Uterus (tissue), 4 donors: ENCODE measurements around the gene PBX2. TPM values are rescaled to one million over a fixed set of nuclear protein-coding genes. Genes with fewer than 3 reads are reported as not detected.
"Not testable (repeated sequence)": the region's sequence is repeated elsewhere in the genome, so short reads cannot be mapped to it uniquely, and the experiment has no call there.

Experiments
- DNase-seq, 2 donors: peaks; one replicate each; pipeline ENCODE4 v3.0.0-alpha.2; 2019 to 2020
- H3K27ac ChIP-seq, 2 donors: fragments of 200-600 bp; sonication (generic); 1 replicate in 1 of 2; 2 replicates in 1 of 2; pipeline ENCODE4 v1.5.1; 2016 to 2018
- H3K27me3 ChIP-seq, 2 donors: fragments of 200-600 bp; sonication (generic); one replicate each; pipeline ENCODE4 v1.5.1; 2018 to 2019; ENCODE audit warnings: control low read depth in 1 of 2
- H3K36me3 ChIP-seq, 2 donors: fragments of 200-600 bp; sonication (generic); one replicate each; pipeline ENCODE4 v1.5.1; 2019; ENCODE audit warnings: control low read depth in 1 of 2
- H3K4me1 ChIP-seq, 2 donors: fragments of 200-600 bp; sonication (generic); one replicate each; pipeline ENCODE4 v1.5.1; 2018 to 2019; ENCODE audit warnings: control low read depth in 1 of 2
- H3K4me3 ChIP-seq, 2 donors: fragments of 200-600 bp; sonication (generic); 1 replicate in 1 of 2; 2 replicates in 1 of 2; pipeline ENCODE4 v1.5.1; 2018 to 2019; ENCODE audit warnings: mild to moderate bottlenecking in 1 of 2
- H3K9me3 ChIP-seq, 2 donors: fragments of 200-600 bp; sonication (generic); one replicate each; pipeline ENCODE4 v1.5.1; 2019; ENCODE audit warnings: control low read depth in 1 of 2
- POLR2A ChIP-seq, 2 donors: fragments of 450-650 bp; IDR thresholded peaks; one replicate each; pipeline ENCODE4 v1.6.1; 2016; ENCODE audit warnings: antibody characterized with exemption in 2 of 2, mild to moderate bottlenecking in 1 of 2, moderate library complexity in 1 of 2
- intact Hi-C: fragments of 100-400 bp; cut with DNase I; formaldehyde crosslinking; loops from one replicate; pipeline ENCODE4 v1.15.1; 2023; ENCODE audit warnings: low total_unique reads
- microRNA-seq: library from miRNA; unstranded; fragments of <30 nt; microRNA quantifications from one replicate; pipeline ENCODE4, GENCODE V29; 2016; ENCODE audit warnings: borderline microRNAs expressed, borderline replicate concordance
- small RNA-seq: library from RNA; depleted of rRNA; stranded (forward); fragments of <200 nt; gene quantifications from one replicate; pipeline ENCODE3, GENCODE V24; 2016
- total RNA-seq, 4 donors: library from RNA; depleted of rRNA in 3 of 4; stranded (reverse); fragments of >200 nt in 3 of 4; gene quantifications; one replicate each; pipeline versions ENCODE4 v1.1.0 to v1.2.4, GENCODE V29; 2014 to 2023
- TF ChIP-seq, protein P1 (sequence below), 4 experiments: fragments of 200-600 bp in 2 of 4; fragments of 450-650 bp in 2 of 4; sonication (generic) in 2 of 4; IDR thresholded peaks; one replicate each; pipeline ENCODE4 v1.5.1; 2016 to 2019; ENCODE audit warnings: antibody characterized with exemption in 4 of 4, mild to moderate bottlenecking in 2 of 4, moderate library complexity in 1 of 4
- donor health status: DM: yes; HTN: yes; CAD: no.

PBX2 gene
- total RNA-seq, 4 donors from 2014 or later = 35.1 to 150 (median 57.7) TPM

DNA sequence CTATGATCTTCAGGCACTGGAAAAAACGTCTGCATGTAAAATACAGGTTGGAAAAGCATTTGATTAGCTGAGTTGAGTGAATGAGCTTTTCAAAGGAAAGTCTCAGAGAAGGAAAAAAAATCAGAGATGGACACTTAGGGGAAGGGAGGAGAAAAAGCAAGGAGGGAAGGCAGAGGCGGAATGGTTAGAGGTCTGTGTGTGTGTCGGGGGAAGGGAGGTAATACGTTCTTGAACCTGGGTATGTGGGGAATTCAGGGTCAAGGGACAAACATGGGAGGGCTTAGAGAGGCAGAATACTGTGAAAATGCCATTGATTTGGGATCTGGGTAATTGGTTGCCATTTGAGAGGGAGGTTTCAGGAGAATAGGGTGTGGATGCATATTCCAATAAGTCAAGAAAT is 43.3 kb downstream of the PBX2 start:
- Histone ChIP-seq H3K9me3 (no peaks in the 10 kb centered on the region), H3K36me3 (no peaks in the 10 kb centered on the region), H3K27ac (no peak overlapping the region), H3K27me3 (no peaks in the 10 kb centered on the region), H3K4me3 (no peak overlapping the region), H3K4me1 (no peaks in the 10 kb centered on the region)
- intact Hi-C loops = no loop called here
- TF ChIP-seq, protein P1, sequence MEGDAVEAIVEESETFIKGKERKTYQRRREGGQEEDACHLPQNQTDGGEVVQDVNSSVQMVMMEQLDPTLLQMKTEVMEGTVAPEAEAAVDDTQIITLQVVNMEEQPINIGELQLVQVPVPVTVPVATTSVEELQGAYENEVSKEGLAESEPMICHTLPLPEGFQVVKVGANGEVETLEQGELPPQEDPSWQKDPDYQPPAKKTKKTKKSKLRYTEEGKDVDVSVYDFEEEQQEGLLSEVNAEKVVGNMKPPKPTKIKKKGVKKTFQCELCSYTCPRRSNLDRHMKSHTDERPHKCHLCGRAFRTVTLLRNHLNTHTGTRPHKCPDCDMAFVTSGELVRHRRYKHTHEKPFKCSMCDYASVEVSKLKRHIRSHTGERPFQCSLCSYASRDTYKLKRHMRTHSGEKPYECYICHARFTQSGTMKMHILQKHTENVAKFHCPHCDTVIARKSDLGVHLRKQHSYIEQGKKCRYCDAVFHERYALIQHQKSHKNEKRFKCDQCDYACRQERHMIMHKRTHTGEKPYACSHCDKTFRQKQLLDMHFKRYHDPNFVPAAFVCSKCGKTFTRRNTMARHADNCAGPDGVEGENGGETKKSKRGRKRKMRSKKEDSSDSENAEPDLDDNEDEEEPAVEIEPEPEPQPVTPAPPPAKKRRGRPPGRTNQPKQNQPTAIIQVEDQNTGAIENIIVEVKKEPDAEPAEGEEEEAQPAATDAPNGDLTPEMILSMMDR (IDR thresholded peaks at IDR 0.05) = no peak
- TF ChIP-seq POLR2A (IDR thresholded peaks at IDR 0.05) = no peak
- DNase-seq = no peak

DNA sequence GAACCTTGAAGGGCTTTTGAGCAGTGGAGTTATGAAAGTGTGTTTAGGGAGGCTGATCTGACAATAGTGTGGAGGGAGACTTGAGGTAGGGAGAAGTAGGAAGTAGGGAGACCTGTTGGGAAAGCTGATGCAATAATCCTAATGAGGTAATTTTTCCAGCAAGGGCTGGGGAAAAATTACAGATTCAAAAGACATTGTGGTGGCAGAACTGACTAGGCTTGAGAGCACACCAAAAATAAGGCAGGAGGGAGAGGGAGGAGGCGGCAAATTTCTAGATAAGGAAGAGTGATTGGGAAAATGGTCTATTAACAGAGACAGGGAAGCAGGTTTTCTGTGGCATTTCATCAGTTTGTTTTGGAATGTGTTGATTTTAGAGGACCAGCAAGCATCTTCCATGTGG is 43.7 kb downstream of the PBX2 start:
- intact Hi-C loops = no loop called here
- Histone ChIP-seq H3K4me3 (no peak overlapping the region), H3K27ac (no peak overlapping the region), H3K4me1 (no peaks in the 10 kb centered on the region), H3K36me3 (no peaks in the 10 kb centered on the region), H3K9me3 (no peaks in the 10 kb centered on the region), H3K27me3 (no peaks in the 10 kb centered on the region)
- no peak for TF ChIP-seq POLR2A (IDR thresholded peaks at IDR 0.05)
- TF ChIP-seq, protein P1 (IDR thresholded peaks at IDR 0.05) = no peak
- no peak for DNase-seq

DNA sequence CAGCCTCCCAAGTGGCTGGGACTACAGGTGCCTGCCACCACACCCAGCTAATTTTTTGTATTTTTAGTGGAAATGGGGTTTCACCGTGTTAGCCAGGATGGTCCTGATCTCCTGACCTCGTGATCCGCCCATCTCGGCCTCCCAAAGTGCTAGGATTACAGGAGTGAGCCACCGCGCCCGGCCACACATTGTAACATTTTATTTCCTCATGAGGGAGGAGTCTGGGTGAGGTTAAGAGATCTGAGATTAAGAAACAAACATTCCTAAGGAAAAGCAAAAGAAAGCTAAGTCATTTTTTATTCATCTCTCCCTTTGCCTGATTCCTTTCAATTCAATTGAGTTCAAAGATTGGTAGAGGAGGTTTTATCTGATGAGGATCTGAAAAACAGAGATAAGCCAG is 45.8 kb downstream of the PBX2 start:
- DNase-seq, intact Hi-C loops, H3K9me3 ChIP-seq: not testable (repeated sequence)

DNA sequence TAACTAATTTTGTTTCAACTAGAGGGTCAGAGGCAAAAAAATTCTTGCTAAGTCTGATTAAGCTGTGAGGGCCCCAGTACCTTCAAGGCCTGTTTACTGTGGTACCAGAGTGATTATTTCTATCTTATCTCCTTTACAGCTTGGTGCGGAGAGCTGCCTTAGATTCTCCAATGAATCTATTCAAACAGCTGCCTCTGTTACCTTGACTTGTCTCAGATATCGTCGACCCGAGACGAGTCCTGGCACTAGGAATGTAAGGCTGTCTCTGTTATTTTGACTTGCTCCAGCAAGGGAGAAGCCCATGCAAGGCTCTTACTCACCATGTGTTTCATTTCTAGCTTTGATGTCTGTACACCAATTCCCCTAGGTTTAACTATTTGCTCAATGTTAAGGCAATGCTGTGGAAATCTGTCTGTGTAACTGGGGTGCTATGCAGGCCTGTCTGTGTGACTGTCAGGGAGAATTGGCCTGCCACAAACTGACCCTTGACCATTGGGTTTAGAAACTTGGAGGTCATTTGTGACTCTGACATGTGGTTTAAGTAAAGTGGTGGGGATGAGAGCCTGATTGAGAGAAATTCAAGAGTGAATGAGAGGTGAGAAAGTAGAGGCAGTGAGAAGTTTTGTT is 49.5 kb downstream of the PBX2 start:
- no peak overlapping the region for H3K27ac ChIP-seq
- TF ChIP-seq, protein P1 (IDR thresholded peaks at IDR 0.05) = no peak
- no peak for TF ChIP-seq POLR2A (IDR thresholded peaks at IDR 0.05)
- intact Hi-C loops = no loop called here
- no peaks in the 10 kb centered on the region for H3K27me3 ChIP-seq
- H3K4me1 ChIP-seq = no peaks in the 10 kb centered on the region
- no peak for DNase-seq
- no peaks in the 10 kb centered on the region for H3K9me3 ChIP-seq
- H3K36me3 ChIP-seq = no peaks in the 10 kb centered on the region
- H3K4me3 ChIP-seq = no peak overlapping the region

More for the DNA sequence above, 45.8 kb downstream of the PBX2 start:
- H3K27me3 ChIP-seq, H3K4me3 ChIP-seq, H3K27ac ChIP-seq, H3K36me3 ChIP-seq, H3K4me1 ChIP-seq: not testable (repeated sequence)

DNA sequence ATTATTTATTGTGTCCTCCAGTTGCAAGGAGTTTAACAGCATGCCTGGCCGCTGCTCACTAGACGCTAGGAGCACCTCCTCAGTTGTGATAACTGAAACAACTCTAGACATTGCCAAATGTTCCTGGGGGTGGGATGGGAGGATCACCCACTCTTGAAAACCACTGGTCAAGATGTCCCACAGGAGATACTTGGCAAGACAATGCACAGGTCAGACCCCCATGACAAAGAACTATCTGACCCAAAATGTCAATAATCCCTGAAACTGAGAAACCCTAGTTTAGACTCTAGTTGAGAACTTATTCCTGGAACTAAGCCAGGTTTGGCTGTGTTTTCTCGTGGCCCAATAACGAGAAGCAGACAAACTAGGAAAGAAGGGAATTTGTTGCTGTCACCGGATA is 50.4 kb downstream of the PBX2 start:
- Histone ChIP-seq H3K27ac (no peak overlapping the region), H3K36me3 (no peaks in the 10 kb centered on the region), H3K4me1 (no peaks in the 10 kb centered on the region), H3K27me3 (no peaks in the 10 kb centered on the region), H3K4me3 (no peak overlapping the region), H3K9me3 (no peaks in the 10 kb centered on the region)
- intact Hi-C loops = no loop called here
- DNase-seq = no peak
- TF ChIP-seq POLR2A (IDR thresholded peaks at IDR 0.05) = no peak
- TF ChIP-seq, protein P1 (IDR thresholded peaks at IDR 0.05) = no peak

DNA sequence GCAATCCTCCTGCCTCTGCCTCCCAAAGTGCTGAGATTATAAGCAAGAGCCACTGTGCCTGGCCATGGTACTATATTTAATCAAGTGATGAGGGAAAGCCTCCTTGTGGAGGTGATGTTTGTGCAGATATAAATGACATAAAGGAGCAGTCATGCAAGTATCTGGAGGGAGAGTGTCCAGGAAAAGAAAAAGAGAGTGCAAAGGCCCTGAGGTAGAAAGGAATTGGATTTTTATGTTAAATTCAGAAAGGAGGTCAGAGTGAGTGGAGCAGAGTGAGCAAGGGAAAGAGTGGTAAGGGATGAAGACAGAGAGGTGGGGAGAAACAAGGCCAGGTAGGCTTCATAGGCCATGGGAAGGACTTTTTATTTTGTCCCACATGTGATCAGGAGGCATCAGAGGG is 52.5 kb downstream of the PBX2 start:
- intact Hi-C loops = no loop called here
- no peak for DNase-seq
- Histone ChIP-seq H3K27ac (no peak overlapping the region), H3K27me3 (no peaks in the 10 kb centered on the region), H3K9me3 (no peaks in the 10 kb centered on the region), H3K4me1 (no peaks in the 10 kb centered on the region), H3K36me3 (no peaks in the 10 kb centered on the region), H3K4me3 (no peak overlapping the region)
- no peak for TF ChIP-seq POLR2A (IDR thresholded peaks at IDR 0.05)

Small RNA genes lying within 50 kb of the gene (microRNA-seq; reads per million reads assigned to microRNA genes)
- gene MIR6721 = not detected
- not detected for gene MIR6833

Small RNA genes lying within 50 kb of the gene (small RNA-seq; reads per million reads assigned to genes)
- not detected for gene AL662884.1
- gene MIR6833 = not detected

Other genes with a start within 250 kb of the PBX2 start
- gene CFB, start 244.1 kb downstream of the PBX2 start, total RNA-seq = 10 to 100 TPM in 2 of 4 donors, 1 to 10 TPM in 1, not detected in 1; 6.2 to 32.6 (median 31.5) TPM
- gene NELFE, start 231.2 kb downstream of the PBX2 start, total RNA-seq = 10 to 100 TPM; 30.3 to 73.0 (median 51.4) TPM
- gene SKIC2, start 231.0 kb downstream of the PBX2 start, total RNA-seq = 10 to 100 TPM; 11.5 to 58.8 (median 35.6) TPM
- 10 to 100 TPM in 3 of 4 donors, 1 to 10 TPM in 1; 10.0 to 36.6 (median 14.7) TPM for gene DXO, start 218.1 kb downstream of the PBX2 start, total RNA-seq
- 100 to 1,000 TPM in 1 of 4 donors, 10 to 100 TPM in 2, 1 to 10 TPM in 1; 3.8 to 100 (median 32.3) TPM for gene C4A, start 208.1 kb downstream of the PBX2 start, total RNA-seq
- gene C4B, start 175.4 kb downstream of the PBX2 start, total RNA-seq = 10 to 100 TPM; 12.4 to 97.5 (median 46.3) TPM
- 1 to 10 TPM in 1 of 4 donors, not detected in 3; 4.1 TPM for gene CYP21A2, start 151.8 kb downstream of the PBX2 start, total RNA-seq
- 100 to 1,000 TPM in 3 of 4 donors, 10 to 100 TPM in 1; 90.6 to 217 (median 181) TPM for gene TNXB, start 80.9 kb downstream of the PBX2 start, total RNA-seq
- gene ATF6B, start 62.0 kb downstream of the PBX2 start, total RNA-seq = 100 to 1,000 TPM in 1 of 4 donors, 10 to 100 TPM in 3; 16.4 to 121 (median 33.6) TPM
- 10 to 100 TPM in 1 of 4 donors, 1 to 10 TPM in 3; 1.3 to 10.3 (median 5.1) TPM for gene FKBPL, start 59.9 kb downstream of the PBX2 start, total RNA-seq
- 1 to 10 TPM in 2 of 4 donors, not detected in 2; 8.0 to 9.4 TPM for gene PRRT1, start 38.3 kb downstream of the PBX2 start, total RNA-seq
- gene PPT2, start 36.1 kb downstream of the PBX2 start, total RNA-seq = 10 to 100 TPM; 19.0 to 35.1 (median 28.9) TPM
- gene EGFL8, start 25.6 kb downstream of the PBX2 start, total RNA-seq = 10 to 100 TPM in 3 of 4 donors, 1 to 10 TPM in 1; 9.2 to 54.8 (median 20.2) TPM
- gene AGPAT1, start 14.1 kb downstream of the PBX2 start, total RNA-seq = 10 to 100 TPM; 14.2 to 71.2 (median 37.7) TPM
- 10 to 100 TPM; 45.6 to 84.7 (median 56.3) TPM for gene RNF5, start 11.8 kb downstream of the PBX2 start, total RNA-seq
- 10 to 100 TPM in 1 of 4 donors, 1 to 10 TPM in 1, under 1 TPM in 1, not detected in 1; 0.59 to 12.4 (median 2.5) TPM for gene AGER, start 5.9 kb downstream of the PBX2 start, total RNA-seq
- gene GPSM3, start 2.4 kb upstream of the PBX2 start, total RNA-seq = 1 to 10 TPM in 3 of 4 donors, not detected in 1; 2.3 to 9.7 (median 3.5) TPM
- 10 to 100 TPM; 10.9 to 75.2 (median 28.6) TPM for gene NOTCH4, start 33.9 kb upstream of the PBX2 start, total RNA-seq
- not detected for gene TSBP1, start 181.7 kb upstream of the PBX2 start, total RNA-seq
- not detected for gene BTNL2, start 217.0 kb upstream of the PBX2 start, total RNA-seq
- gene HLA-DRA, start 249.7 kb upstream of the PBX2 start, total RNA-seq = 100 to 1,000 TPM; 130 to 356 (median 227) TPM